DMS114 treated with DMSO at 0.1 percent for 48 hours (cell line): ENCODE data around the gene YIPF5.
A peak's percentile ranks its signal among the peaks of the same experiment; 100 is the strongest.

Experiments
- DNase-seq: peaks from one replicate; lab custom pipeline; 2025; ENCODE audit not compliant: unreplicated experiment; lab: John Stamatoyannopoulos, UW

The YIPF5 gene

GRCh38 chr5:144170276-144171024, at the start of gene YIPF5, which contains the start of gene KCTD16:
Gene YIPF5, minus strand, starts transcription at chr5:144170659. Its CDS starts 704 bp downstream, at chr5:144169955.
Gene KCTD16, plus strand, starts transcription at chr5:144170873.
- peak; percentile 95 for DNase-seq

- no peak for DNase-seq
These were observed 49.4 kb upstream of the YIPF5 start for GRCh38 chr5:144219869-144220268.

- DNase-seq: no peak
These were observed 40.2 kb upstream of the YIPF5 start for GRCh38 chr5:144210655-144211054.

DNA sequence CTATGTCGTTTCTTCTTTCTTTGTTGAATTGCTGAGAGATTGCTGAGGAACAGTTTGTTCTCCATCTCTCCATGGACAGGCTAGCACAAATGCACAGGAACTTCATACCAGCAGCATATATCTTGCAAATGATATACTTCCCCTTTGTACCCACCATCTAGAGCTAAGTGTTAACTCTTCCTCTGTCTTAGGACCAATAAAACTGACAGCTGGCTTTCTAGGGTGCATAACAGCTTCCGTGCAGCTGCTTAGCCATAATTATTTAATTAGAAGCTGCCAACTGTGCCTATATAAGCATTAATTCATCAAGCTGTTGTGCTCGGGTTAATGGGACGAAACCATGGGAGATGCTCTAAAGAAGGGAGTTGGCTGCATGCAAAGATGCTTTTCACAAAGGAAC, 38.9 kb upstream of the YIPF5 start:
- no peak for DNase-seq

DNA sequence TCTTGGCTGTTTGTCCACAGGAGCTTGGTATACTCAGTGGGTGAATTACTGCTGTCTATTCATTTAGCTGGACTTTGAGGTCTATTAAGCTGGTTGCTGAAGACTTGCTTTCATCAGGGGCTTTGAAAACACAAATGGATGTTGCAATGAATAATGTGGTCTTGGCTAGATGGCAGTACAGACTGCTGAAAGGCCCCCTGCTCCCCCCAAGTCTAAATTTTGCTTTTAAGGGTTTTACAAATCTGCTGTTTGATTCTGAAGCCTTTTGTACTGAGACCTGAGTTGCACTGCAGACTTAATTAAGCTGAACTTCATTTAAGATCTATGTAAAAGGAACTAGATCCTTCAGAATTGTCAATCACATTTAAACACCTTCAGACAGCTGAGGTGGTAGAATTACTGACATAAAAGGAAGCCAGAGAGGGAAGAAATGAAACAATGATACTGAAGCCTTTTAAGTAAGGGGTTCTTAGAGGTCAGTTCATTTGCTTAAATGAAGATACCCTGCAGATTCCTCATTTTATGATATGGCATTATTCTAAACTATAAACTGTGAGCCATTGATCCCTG, 37.5 kb upstream of the YIPF5 start:
- DNase-seq: no peak

- DNase-seq: no peak
These were observed 35.7 kb upstream of the YIPF5 start for GRCh38 chr5:144206141-144206540.

DNA sequence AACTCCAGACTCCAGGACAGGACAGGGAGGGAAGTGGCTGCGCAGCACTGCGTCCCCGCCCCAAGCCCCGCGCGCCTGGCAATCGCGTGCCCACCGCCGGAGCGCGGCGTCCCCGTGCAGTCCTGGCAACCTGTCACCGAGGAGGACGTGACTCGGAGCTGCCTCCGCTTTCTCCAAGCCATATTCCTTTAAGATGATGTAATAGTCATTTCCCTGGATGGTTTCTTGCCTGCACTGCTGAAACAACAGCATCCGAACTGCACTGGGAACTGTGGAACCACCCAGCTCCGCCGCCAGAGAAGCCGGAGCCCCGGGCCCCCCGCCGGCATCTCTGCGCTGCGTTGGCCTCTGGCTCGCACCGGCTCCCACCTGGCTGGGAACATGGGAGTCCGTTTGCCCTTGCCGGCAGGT, 34.7 kb upstream of the YIPF5 start:
- no peak for DNase-seq

DNA sequence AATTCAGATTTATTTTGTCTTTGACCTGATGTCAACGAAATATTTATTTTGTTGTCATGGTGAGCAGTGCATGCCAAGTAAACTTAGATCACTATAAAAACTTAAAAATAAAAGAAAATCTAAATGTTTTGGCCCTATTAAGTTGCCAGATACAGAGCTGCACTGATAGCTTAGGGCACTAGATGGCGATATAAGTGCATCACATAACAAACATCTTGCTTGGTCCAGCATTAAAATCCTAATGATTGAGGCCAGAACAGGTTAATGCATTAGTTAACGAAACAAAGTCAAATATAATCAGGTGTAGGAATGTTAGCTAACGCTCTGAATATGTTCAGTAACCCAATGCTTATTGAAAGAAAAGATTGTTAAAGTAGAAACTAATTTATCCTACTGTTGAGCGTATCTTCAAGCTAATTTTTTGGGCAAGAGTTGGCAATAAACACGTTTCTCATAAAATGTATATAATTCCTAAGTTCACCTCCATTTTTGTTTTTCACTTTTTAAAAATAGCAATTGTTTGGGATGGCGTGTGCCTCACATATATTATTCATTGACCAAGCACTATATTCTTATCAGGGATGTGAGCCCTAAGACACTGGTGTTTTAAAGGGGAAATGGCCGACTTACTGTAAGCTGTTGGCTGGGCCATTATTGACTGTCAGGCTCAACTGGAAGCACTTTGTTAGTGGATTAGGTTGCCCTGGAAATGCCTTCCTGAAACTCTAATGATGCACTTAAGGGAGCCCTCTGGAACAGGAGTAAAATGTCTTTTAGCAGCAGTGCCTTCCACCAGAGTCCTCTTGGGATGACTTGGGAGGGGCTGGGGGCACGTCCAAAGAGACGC, 33.5 kb upstream of the YIPF5 start:
- peak; percentile 68 for DNase-seq

DNA sequence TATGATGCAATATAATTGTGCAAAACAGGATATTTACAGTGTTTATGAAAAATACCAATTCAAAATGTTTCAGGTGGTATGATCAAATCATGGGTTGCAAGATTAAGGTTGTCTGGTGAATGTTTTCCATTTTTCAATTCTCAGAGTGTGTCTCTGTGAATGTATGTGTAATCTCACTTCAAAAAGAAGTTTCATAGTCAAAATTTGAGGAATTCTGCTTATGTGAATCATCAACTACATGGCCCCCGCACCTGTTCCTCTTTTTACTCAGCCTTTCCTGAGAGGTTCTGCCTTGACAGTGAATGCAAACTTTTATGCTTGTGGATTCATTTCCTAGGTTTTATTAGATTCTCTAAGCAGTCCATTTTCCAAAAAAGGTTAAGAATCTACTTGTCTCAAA, 32.3 kb upstream of the YIPF5 start:
- DNase-seq: no peak

DNA sequence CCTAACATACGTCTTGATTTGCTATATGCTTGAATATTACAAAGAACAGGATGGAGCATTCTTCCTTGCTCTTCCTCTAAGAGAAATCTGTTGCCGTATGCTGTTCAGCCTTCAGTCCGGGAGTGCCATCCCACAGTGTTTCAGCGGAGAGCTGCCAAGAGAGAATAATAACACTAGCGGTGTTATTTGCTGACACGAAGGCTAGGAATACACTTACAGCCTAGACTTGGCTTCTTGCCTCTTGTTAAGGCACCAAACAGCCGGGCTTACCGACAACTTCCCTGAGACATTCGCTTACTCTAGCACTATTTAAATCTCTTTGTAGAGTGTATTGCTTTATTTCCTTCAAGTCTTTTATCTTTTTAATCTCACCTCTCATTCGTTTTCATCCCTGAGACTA, 31.6 kb upstream of the YIPF5 start:
- DNase-seq: no peak

DNA sequence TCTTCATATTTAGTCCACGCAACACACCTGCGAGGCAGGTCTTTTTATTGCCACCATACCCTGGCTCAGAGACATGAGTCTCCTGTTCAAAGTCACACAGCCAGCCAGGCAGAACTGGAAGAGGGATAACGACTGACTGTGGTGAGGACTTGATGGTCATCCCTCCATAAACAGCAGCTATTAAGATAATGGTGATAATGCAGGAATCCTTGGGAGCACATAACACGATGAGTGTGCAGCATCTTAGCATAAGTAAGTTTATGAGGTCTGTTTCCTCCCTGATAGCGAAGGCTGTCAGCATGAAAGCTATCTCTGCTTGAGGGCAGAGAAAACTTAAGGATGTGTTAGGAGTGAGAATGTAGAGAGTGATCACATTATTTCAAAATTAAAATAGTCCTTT, 31.1 kb upstream of the YIPF5 start:
- DNase-seq: no peak

GRCh38 chr5:144198386-144198785, 27.9 kb upstream of the YIPF5 start:
- DNase-seq: no peak

DNA sequence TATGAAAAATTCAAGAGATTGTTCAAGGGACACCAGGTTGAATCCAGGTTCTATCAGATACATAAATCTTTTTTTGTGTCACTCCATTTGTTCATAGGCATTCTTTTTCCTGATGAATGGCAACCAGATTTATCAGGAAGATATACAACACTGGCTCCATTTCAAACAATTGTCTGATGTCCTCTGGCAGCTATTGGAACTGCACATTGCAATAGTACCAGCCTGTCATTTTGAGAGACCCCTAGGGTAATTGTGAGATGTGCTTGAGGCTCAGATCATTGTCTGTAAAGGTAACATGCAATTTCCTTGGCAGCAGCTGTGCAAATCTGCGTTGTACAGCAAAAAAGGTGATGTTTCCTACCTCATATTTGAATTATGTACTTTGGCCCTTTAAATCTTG, 26.2 kb upstream of the YIPF5 start:
- no peak for DNase-seq

GRCh38 chr5:144195448-144195847, 25.0 kb upstream of the YIPF5 start:
- DNase-seq: no peak

GRCh38 chr5:144194144-144194543, 23.7 kb upstream of the YIPF5 start:
- no peak for DNase-seq

DNA sequence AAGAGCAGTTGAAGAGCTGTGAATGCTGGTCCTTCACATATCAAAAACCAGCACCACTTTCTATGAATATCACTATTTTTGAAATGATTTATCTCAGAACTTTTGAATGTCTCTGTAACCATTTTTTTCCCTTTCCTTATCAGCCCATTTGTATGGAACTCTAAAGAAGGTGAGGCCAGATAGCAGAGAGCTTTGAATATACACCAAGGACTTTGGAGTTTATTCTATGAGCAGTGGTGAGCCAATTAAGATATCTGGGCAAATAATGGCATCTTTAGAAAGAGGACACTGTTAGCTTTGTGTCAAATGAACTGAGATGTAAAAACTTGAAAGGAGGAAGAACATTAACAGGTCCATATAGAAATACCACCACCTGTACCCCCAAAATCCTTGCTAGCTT, 22.2 kb upstream of the YIPF5 start:
- DNase-seq: no peak

DNA sequence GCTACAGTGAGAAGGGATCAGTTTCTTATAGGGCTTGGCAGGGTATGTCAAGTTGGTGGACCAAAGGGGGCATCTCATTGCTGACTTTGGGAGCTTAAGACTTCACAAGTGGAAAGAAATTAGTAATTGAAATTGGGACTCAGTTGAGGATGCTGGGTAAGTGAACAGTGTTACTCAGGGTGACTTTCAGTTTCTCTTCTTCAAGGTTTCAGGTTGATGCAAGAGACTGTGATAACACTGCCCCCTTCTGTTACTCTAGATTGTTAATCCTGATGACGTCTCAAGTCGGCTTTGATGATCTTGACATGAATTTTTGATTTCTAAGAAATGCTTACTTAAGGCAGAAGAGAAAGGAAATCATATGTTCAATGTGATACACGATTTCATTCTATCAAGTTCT, 21.5 kb upstream of the YIPF5 start:
- DNase-seq: no peak

- no peak for DNase-seq
These were observed 21.1 kb upstream of the YIPF5 start for GRCh38 chr5:144191531-144191930.

DNA sequence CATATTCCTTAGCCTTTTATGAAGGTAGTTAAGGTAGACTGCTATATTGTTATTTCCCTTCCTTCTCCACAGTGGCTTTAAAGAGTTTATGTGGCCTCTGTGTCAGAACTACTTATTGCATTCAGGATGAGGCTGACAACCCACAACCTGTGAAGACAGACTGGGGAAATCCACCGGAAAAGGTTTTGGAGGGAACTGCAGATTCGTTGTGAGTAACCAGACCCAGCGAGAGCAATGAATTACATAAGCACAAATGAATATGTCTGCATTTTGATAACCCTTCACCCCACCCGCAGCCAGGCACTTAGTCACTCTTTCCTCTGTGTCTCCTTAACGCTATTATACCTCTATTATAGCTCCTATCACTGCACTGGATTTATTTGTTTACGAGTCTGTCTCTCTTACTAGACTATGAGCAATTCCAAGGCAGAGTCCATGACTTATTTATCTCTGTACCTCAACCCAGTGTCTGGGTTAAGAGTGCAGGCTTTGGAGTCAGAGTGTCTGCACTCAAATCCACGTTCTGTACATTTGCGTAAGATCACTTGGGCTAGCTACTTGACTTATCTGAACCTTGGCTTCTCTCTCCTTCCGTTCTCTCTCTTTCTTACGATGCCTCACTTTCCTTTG, 19.5 kb upstream of the YIPF5 start:
- no peak for DNase-seq

- no peak for DNase-seq
These were observed 17.3 kb upstream of the YIPF5 start for GRCh38 chr5:144187699-144188294.

DNA sequence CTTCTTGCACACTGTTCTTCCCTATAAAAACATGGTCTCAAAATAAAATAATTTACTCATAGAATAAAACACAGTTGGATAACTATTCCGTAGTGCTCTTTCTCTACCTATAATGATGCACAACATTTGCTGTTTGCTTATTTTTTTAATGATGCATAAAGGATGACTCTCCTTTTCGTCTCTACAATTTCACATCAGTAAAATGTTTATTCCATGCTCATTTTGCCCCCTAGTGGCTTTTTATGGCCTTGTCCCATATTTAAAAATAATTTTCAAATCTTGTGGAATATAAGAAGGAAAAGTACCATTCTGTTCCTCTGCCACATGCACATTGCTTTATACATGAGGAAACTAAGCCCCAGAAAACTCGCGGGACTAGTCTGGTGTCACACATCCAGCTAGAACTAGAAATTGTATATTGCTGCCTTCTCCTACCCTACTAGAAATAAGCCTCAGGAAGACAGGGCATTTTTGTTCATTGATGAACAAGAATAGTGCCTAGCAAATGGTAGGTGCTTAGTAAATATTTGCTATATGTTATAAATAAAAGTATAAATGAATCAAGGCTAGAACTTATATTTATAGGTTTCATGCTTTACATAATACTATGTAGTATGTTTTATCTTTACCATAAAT, 12.9 kb upstream of the YIPF5 start:
- DNase-seq: no peak
